ENCODE results near the gene KL.

The KL gene

GRCh38 chr13:33045851-33046592 lies 29.8 kb downstream of the KL start:
- no peak for DNase-seq

- no peak for DNase-seq
These were observed 33.9 kb downstream of the KL start for GRCh38 chr13:33050161-33050560.

GRCh38 chr13:33051632-33052031 lies 35.4 kb downstream of the KL start:
- DNase-seq: no peak

- no peak for DNase-seq
These were observed 36.5 kb downstream of the KL start for GRCh38 chr13:33052506-33053280.

GRCh38 chr13:33053397-33054066 lies 37.3 kb downstream of the KL start:
- DNase-seq: no peak

- DNase-seq: peak; percentile 1
These were observed 41.0 kb downstream of the KL start for GRCh38 chr13:33057019-33057780.

- DNase-seq: no peak
These were observed 42.6 kb downstream of the KL start for GRCh38 chr13:33058776-33059327.

- no peak for DNase-seq
These were observed 44.6 kb downstream of the KL start for GRCh38 chr13:33060815-33061214.

GRCh38 chr13:33066329-33066728 lies 50.1 kb downstream of the KL start:
- DNase-seq: no peak

GRCh38 chr13:33069365-33069764 lies 53.1 kb downstream of the KL start:
- peak; percentile 0 for DNase-seq

- no peak for DNase-seq
These were observed 54.5 kb downstream of the KL start for GRCh38 chr13:33070713-33071112.

- no peak for DNase-seq
These were observed 56.1 kb downstream of the KL start for GRCh38 chr13:33072282-33072681.

GRCh38 chr13:33072759-33073158 lies 56.5 kb downstream of the KL start:
- DNase-seq: no peak

- DNase-seq: no peak
These were observed 57.1 kb downstream of the KL start for GRCh38 chr13:33073338-33073737.

GRCh38 chr13:33076001-33076992 lies 60.1 kb downstream of the KL start:
- no peak for DNase-seq

GRCh38 chr13:33078263-33078662 lies 62.0 kb downstream of the KL start:
- no peak for DNase-seq

GRCh38 chr13:33079960-33080359 lies 63.7 kb downstream of the KL start:
- no peak for DNase-seq

- DNase-seq: no peak
These were observed 64.9 kb downstream of the KL start for GRCh38 chr13:33080972-33081590.

- DNase-seq: no peak
These were observed 65.4 kb downstream of the KL start for GRCh38 chr13:33081666-33082065.

- no peak for DNase-seq
These were observed 66.8 kb downstream of the KL start for GRCh38 chr13:33083054-33083453.

GRCh38 chr13:33087091-33087490 lies 70.9 kb downstream of the KL start:
- DNase-seq: no peak

All from NCI-H1694 treated with DMSO at 0.1 percent for 48 hours (cell line).